Loucy (cell line): ENCODE results near the gene PTPA.
A peak's percentile ranks its signal among the peaks of the same experiment; 100 is the strongest.

Experiments
- H2AFZ ChIP-seq: fragments of 200-600 bp; sonication (generic); 2 replicates; pipeline ENCODE4 v1.6.0; 2016; ENCODE audit warnings: antibody characterized with exemption, mild to moderate bottlenecking, low read length, moderate library complexity
- H3F3A ChIP-seq: fragments of 200-600 bp; 2 replicates; pipeline ENCODE4 v1.6.0; 2016; ENCODE audit warnings: antibody characterized with exemption, low read depth, mild to moderate bottlenecking
- H3K27me3 ChIP-seq: fragments of 200-600 bp; sonication (generic); 2 replicates; pipeline ENCODE4 v1.6.1; 2014; ENCODE audit warnings: low read length, mild to moderate bottlenecking; ENCODE audit not compliant: insufficient read depth, poor library complexity, severe bottlenecking
- H3K36me3 ChIP-seq: fragments of 200-600 bp; sonication (generic); 2 replicates; pipeline ENCODE4 v1.6.1; 2016; ENCODE audit warnings: low read length; ENCODE audit not compliant: insufficient read depth
- H3K4me1 ChIP-seq: fragments of 200-600 bp; sonication (generic); 2 replicates; pipeline ENCODE4 v1.5.1; 2014; ENCODE audit warnings: low read length, mild to moderate bottlenecking; ENCODE audit not compliant: insufficient read depth, poor library complexity, severe bottlenecking
- H3K4me2 ChIP-seq: fragments of 200-600 bp; sonication (generic); 2 replicates; pipeline ENCODE4 v1.6.0; 2014; ENCODE audit warnings: antibody characterized with exemption, low read length, low read depth, mild to moderate bottlenecking; ENCODE audit not compliant: poor library complexity, severe bottlenecking
- H3K4me3 ChIP-seq: fragments of 200-600 bp; sonication (generic); 2 replicates; pipeline ENCODE4 v1.5.1; 2014; ENCODE audit warnings: low read length, mild to moderate bottlenecking, mixed read lengths; ENCODE audit not compliant: poor library complexity, severe bottlenecking
- H3K79me2 ChIP-seq: fragments of 200-600 bp; sonication (generic); 2 replicates; pipeline ENCODE4 v1.6.1; 2014; ENCODE audit warnings: low read length; ENCODE audit not compliant: insufficient read depth
- H3K9ac ChIP-seq: fragments of 200-600 bp; sonication (generic); 2 replicates; pipeline ENCODE4 v1.6.0; 2014; ENCODE audit warnings: mild to moderate bottlenecking, low read depth, low read length, moderate library complexity; ENCODE audit not compliant: poor library complexity, severe bottlenecking
- H3K9me2 ChIP-seq: fragments of 200-600 bp; sonication (generic); replicated peaks from 2 replicates; pipeline ENCODE4 v1.6.1; 2016; ENCODE audit warnings: low read depth, low read length, mixed read lengths
- H3K9me3 ChIP-seq: fragments of 200-600 bp; sonication (generic); 2 replicates; pipeline ENCODE4 v1.6.1; 2014; ENCODE audit warnings: mild to moderate bottlenecking, antibody characterized with exemption, low read length, low read depth; ENCODE audit not compliant: insufficient read depth
- H4K20me1 ChIP-seq: fragments of 200-600 bp; sonication (generic); 2 replicates; pipeline ENCODE4 v1.6.0; 2014; ENCODE audit warnings: antibody characterized with exemption, low read length, mild to moderate bottlenecking; ENCODE audit not compliant: insufficient read depth, poor library complexity, severe bottlenecking
- CTCF ChIP-seq: fragments of 200-600 bp; sonication (generic); conservative IDR thresholded peaks from 2 replicates; pipeline ENCODE4 v1.5.1; 2014; ENCODE audit warnings: mild to moderate bottlenecking, antibody characterized with exemption, low read length
- EZH2phosphoT487 ChIP-seq: fragments of 200-600 bp; IDR thresholded peaks from 2 replicates; pipeline ENCODE4 v1.6.1; 2018; ENCODE audit warnings: antibody characterized with exemption, mild to moderate bottlenecking, moderate library complexity, borderline replicate concordance

PTPA gene

GRCh38 chr9:129113645-129114304 lies 2.6 kb downstream of the PTPA start:
- TF ChIP-seq CTCF: no peak
- no peak for TF ChIP-seq EZH2phosphoT487
- Histone ChIP-seq H3K4me2 (peak overlapping the region; percentile 85), H3K36me3 (no peaks in the 10 kb centered on the region), H3K9ac (no peak overlapping the region), H3F3A (no peaks in the 10 kb centered on the region), H4K20me1 (peaks cover 5% of the 10 kb centered on the region), H2AFZ (no peak overlapping the region), H3K27me3 (no peaks in the 10 kb centered on the region), H3K9me2 (no peaks in the 10 kb centered on the region), H3K9me3 (no peaks in the 10 kb centered on the region), H3K79me2 (peaks cover 66% of the 10 kb centered on the region), H3K4me1 (peaks cover 10% of the 10 kb centered on the region), H3K4me3 (peak overlapping the region; percentile 38)

GRCh38 chr9:129118799-129119198 lies 7.6 kb downstream of the PTPA start:
- Histone ChIP-seq H3K4me1 (peaks cover 7% of the 10 kb centered on the region), H3K9me3 (no peaks in the 10 kb centered on the region), H3K4me2 (no peak overlapping the region), H3K9me2 (no peaks in the 10 kb centered on the region), H3K27me3 (no peaks in the 10 kb centered on the region), H2AFZ (no peak overlapping the region), H3K9ac (no peak overlapping the region), H3K4me3 (no peak overlapping the region), H3K79me2 (peaks cover 51% of the 10 kb centered on the region; the same call in 1 of the 2 replicates), H3K36me3 (peaks cover 24% of the 10 kb centered on the region; the same call in 1 of the 2 replicates), H4K20me1 (peaks cover 5% of the 10 kb centered on the region), H3F3A (no peaks in the 10 kb centered on the region)
- TF ChIP-seq EZH2phosphoT487 (no peak), CTCF (no peak)

GRCh38 chr9:129121483-129121882 lies 10.3 kb downstream of the PTPA start:
- peaks cover 29% of the 10 kb centered on the region; the same call in 1 of the 2 replicates for H3K79me2 ChIP-seq
- peaks cover 35% of the 10 kb centered on the region; the same call in 1 of the 2 replicates for H3K36me3 ChIP-seq

More at GRCh38 chr9:129121483-129121882, 10.3 kb downstream of the PTPA start:
- H3K4me2 ChIP-seq: no peak overlapping the region
- no peak for TF ChIP-seq EZH2phosphoT487
- no peak for TF ChIP-seq CTCF
- H2AFZ ChIP-seq: no peak overlapping the region
- H4K20me1 ChIP-seq: no peaks in the 10 kb centered on the region
- no peaks in the 10 kb centered on the region for H3K9me2 ChIP-seq
- no peak overlapping the region for H3K9ac ChIP-seq
- H3F3A ChIP-seq: no peaks in the 10 kb centered on the region
- no peaks in the 10 kb centered on the region for H3K27me3 ChIP-seq
- no peaks in the 10 kb centered on the region for H3K9me3 ChIP-seq
- H3K4me3 ChIP-seq: no peak overlapping the region
- no peaks in the 10 kb centered on the region for H3K4me1 ChIP-seq
